Stimulated activated naive B cell treated with anti-CD40 and anti-IgM and Interleukin-4, amounts not matched to agents 10 μg/mL and 1 μg/mL and 100 μg/mL, for 72 hours (primary cell): Measurements from ENCODE around the gene PRIMPOL.

Source experiments
- ATAC-seq, 2 donors: fragments of 150-1000 bp; cut with Tn5 transposase; replicated peaks; 2 replicates each; pipeline ENCODE4 v1.10.0; 2021; ENCODE audit warnings: moderate library complexity in 1 of 2
- DNase-seq: peaks from one replicate; pipeline ENCODE4 v3.0.0; 2021
- H3K27ac Mint-ChIP-seq: one replicate; pipeline ENCODE4 v1.8.0; 2022; ENCODE audit warnings: mild to moderate bottlenecking, mixed read lengths
- H3K27me3 Mint-ChIP-seq, 2 donors: one replicate each; pipeline ENCODE4 v1.8.0; 2022; ENCODE audit warnings: mixed read lengths in 2 of 2
- H3K36me3 Mint-ChIP-seq, 2 donors: one replicate each; pipeline ENCODE4 v1.8.0; 2022; ENCODE audit warnings: mixed read lengths in 2 of 2, mild to moderate bottlenecking in 1 of 2
- H3K4me1 Mint-ChIP-seq, 2 donors: one replicate each; pipeline ENCODE4 v1.8.0; 2022; ENCODE audit warnings: mixed read lengths in 2 of 2, mild to moderate bottlenecking in 1 of 2
- H3K4me3 Mint-ChIP-seq, 2 donors: one replicate each; pipeline ENCODE4 v1.8.0; 2022; ENCODE audit warnings: mild to moderate bottlenecking in 2 of 2, mixed read lengths in 2 of 2, moderate library complexity in 1 of 2
- H3K9me3 Mint-ChIP-seq, 2 donors: one replicate each; pipeline ENCODE4 v1.8.0; 2022; ENCODE audit warnings: mixed read lengths in 2 of 2, mild to moderate bottlenecking in 1 of 2

Gene PRIMPOL

DNA sequence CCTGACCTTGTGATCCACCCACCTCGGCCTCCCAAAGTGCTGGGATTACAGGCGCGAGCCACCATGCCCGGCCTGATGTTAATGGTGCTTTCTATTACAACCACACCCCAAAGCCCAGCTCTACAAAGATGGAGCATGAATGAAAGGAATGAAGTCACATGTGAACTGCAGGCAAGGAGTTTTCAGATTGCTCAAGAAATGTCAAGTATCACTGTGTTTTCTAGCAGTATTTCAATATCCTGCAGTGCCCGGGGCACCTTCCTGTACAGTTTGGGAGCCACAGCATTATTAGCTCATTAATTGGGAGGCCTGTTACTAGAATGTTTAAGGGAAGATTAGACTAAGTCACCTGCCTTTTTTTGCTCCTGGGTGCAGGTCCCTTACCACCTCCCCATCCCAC lies 40.1 kb downstream of the PRIMPOL start:
- Mint-ChIP-seq H3K27me3 (no peaks in the 10 kb centered on the region), H3K9me3 (no peaks in the 10 kb centered on the region), H3K36me3 (peaks cover 14 to 22% of the 10 kb centered on the region in 2 donors), H3K4me1 (peaks cover 0 to 3% of the 10 kb centered on the region in 2 donors), H3K4me3 (no peak overlapping the region), H3K27ac (no peak overlapping the region)
- no peak for DNase-seq
- no peak for ATAC-seq

DNA sequence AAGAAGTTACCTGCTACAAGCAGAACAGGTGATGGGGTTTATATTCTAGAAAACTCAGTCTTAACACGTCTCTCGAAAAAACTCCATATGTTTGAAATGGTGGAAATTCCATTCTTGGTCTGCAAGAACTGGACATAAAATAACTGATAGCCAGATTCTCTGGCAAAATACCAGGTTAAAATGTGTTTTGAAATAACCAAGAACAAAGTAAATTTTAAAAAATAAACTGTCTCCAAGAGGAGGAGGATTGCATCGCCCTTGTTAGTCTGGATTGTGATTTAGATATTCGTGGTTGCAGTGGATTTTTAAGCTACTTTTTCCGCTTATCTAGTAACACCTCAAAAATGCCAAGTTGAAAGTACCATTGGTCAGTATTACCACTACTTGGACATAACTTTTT lies 43.5 kb downstream of the PRIMPOL start:
- Mint-ChIP-seq H3K4me3 (no peak overlapping the region), H3K27me3 (no peaks in the 10 kb centered on the region), H3K27ac (no peak overlapping the region), H3K36me3 (peaks cover 11 to 20% of the 10 kb centered on the region in 2 donors), H3K4me1 (no peaks in the 10 kb centered on the region), H3K9me3 (no peaks in the 10 kb centered on the region)
- DNase-seq: no peak
- ATAC-seq: no peak

DNA sequence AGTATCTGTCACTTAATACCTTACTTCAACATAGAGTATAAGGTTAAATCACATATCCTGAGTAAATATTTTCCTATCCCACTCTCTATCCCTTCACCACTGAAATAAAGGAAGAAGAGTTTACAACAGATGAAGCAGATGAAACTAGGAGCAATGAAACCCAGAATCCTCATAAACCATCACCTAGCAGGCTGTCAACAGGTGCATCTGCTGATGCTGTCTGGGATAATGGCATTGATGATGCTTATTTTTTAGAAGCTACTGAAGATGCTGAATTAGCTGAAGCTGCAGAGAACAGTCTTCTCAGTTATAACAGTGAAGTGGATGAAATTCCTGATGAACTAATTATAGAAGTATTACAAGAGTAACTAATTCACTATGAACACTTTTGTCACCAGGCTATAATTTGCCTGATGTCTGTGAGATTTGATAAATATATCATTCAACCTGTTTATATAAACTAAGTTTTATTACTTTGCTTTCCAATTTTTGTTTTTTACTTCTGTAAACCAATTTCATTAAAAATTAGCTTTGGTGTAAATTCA lies 44.9 kb downstream of the PRIMPOL start:
- ATAC-seq: no peak
- no peak overlapping the region for H3K4me3 Mint-ChIP-seq
- H3K27ac Mint-ChIP-seq: no peak overlapping the region
- H3K4me1 Mint-ChIP-seq: no peaks in the 10 kb centered on the region
- H3K36me3 Mint-ChIP-seq: peaks cover 11 to 20% of the 10 kb centered on the region in 2 donors
- H3K9me3 Mint-ChIP-seq: no peaks in the 10 kb centered on the region
- DNase-seq: no peak
- H3K27me3 Mint-ChIP-seq: no peaks in the 10 kb centered on the region

DNA sequence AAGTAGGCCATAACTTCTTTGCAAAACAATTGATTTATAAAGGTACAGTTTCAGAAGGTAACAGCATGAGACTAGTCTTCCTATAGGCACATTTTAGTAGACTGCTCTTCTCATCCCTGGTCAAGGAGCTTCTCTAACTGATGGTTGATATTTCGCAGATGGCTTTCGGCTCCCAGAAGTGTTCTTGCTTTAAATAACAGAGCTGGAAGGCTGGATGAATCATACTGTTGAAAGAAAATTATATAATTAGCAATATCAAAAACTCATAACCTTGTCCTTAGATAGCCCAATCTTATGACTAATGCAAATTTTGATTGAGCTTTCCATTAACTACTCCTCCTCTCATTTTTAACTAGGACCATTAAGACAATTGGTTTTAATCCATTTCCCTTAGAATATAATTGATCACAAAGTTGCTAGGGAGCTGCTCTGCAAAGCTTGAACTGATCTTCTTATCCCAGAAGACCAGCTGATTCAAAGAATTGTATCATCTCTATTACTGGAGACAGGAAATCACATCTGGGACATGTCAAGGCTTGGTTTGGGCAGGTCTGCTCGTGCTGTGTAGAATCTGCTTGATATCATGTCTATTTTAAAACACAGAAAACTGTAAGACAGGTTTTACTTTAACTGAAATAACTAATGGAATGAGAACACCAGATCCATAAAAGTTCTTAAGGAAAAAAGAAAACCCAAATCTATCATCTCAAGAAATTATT lies 45.8 kb downstream of the PRIMPOL start:
- no peak for ATAC-seq

DNA sequence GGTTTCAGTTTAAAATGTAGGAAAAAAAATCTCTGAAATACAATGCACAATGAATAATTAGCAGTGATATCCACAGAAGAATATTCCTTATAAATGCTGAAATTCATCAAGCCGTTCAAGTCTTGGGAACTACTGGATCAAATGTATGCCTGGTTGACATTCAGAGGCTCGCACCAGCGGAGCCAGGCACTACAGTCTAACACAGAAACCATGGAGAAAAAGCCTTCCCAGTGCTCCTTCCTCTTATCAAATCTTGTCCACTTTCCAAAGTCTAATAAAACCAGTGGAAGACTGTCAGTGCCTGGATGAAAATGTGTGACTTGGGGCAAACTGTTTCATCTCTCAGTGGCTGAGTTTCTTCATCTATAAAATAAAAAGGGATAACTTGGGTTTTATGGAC lies 48.4 kb downstream of the PRIMPOL start:
- Mint-ChIP-seq H3K36me3 (peaks cover 21 to 22% of the 10 kb centered on the region in 2 donors), H3K4me1 (no peaks in the 10 kb centered on the region), H3K9me3 (no peaks in the 10 kb centered on the region), H3K27me3 (no peaks in the 10 kb centered on the region), H3K27ac (no peak overlapping the region), H3K4me3 (no peak overlapping the region)
- DNase-seq: no peak
- no peak for ATAC-seq

More for the DNA sequence above, 45.8 kb downstream of the PRIMPOL start:
- Mint-ChIP-seq H3K9me3 (no peaks in the 10 kb centered on the region), H3K27me3 (no peaks in the 10 kb centered on the region), H3K4me1 (no peaks in the 10 kb centered on the region), H3K36me3 (peaks cover 13 to 20% of the 10 kb centered on the region in 2 donors), H3K4me3 (no peak overlapping the region), H3K27ac (no peak overlapping the region)
- DNase-seq: no peak

DNA sequence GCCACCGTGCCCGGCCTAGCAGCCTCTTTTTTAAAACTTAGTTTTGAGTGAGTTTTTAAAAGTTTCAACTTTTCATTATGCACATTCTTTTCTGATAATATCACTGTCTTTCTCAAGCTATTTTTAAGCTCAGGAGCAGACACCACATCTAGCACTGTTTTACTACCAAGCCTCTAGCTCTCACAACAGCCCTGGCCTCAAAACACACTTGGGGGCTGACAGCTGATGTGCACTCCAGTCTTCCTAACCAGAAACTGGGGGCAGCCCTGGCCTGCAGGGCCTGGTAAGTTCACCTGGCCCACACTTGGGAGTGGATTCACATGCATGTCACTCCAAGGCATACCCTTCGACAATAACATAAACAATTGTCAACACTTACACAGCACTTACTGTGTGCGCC lies 50.4 kb downstream of the PRIMPOL start:
- ATAC-seq: no peak
- Mint-ChIP-seq H3K27ac (peak overlapping the region; percentile 9), H3K27me3 (no peaks in the 10 kb centered on the region), H3K4me1 (no peaks in the 10 kb centered on the region), H3K9me3 (no peaks in the 10 kb centered on the region), H3K36me3 (peaks cover 21 to 24% of the 10 kb centered on the region in 2 donors), H3K4me3 (no peak overlapping the region)
- no peak for DNase-seq

DNA sequence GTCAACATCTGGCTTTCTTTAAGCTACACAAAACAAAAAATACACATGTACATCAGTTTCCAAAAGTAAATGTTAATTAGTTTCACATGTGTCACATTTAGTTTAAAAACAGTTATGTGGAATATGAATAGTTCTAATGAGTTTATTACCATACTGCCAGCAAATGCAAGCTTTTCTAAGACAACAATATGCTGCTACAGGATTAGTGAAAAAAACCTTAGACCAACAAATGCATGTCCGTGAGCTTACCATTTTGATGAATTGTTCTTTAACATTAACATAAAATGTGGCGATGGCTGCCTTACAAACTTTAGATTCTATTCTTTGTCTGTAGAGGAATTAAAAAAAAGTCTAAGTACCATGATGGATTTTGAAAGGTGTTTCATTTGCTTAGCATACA lies 52.6 kb downstream of the PRIMPOL start:
- Mint-ChIP-seq H3K9me3 (no peaks in the 10 kb centered on the region), H3K27ac (no peak overlapping the region), H3K36me3 (peaks cover 27 to 35% of the 10 kb centered on the region in 2 donors), H3K27me3 (no peaks in the 10 kb centered on the region), H3K4me1 (no peaks in the 10 kb centered on the region), H3K4me3 (no peak overlapping the region)
- ATAC-seq (no peak), DNase-seq (no peak)

DNA sequence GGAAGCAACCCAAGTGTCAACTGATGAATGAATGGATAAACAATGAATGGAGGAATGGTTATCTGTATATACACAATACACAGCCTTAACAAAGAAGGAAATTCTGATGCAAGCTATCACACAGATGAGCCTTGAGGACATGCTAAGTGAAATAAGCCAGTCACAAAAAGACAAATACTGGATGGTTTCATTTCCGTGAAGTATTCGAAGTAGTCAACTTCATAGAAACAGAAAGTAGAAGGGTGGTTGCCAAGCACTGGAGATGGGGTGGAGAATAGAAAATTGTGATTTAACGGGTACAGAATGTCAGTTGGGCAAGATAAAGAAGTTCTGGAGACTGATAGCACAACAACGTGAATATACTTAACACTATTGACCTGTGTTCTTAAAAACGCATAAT lies 56.2 kb downstream of the PRIMPOL start:
- H3K9me3 Mint-ChIP-seq: no peaks in the 10 kb centered on the region
- DNase-seq (no peak), ATAC-seq (no peak)
- no peaks in the 10 kb centered on the region for H3K4me1 Mint-ChIP-seq
- no peaks in the 10 kb centered on the region for H3K27me3 Mint-ChIP-seq
- peaks cover 34 to 44% of the 10 kb centered on the region in 2 donors for H3K36me3 Mint-ChIP-seq
- no peak overlapping the region for H3K4me3 Mint-ChIP-seq
- H3K27ac Mint-ChIP-seq: no peak overlapping the region

DNA sequence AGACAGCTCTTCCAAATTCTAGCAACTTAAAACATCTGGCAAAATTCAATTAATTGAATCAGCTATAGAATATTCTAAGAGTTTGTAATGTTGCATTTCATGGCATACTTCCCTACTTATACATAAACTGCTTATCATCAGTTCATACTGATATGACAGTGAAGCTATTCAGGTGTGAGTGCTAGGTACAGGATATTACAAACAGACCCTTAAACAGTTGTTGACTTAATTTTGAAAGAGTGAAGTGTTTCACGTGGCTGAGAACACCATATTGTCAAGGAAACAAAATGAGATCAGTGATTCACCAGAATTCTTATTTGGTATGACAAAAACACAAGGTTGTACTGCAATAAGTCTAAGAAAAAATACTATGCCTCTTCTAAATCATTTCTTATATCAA lies 56.9 kb downstream of the PRIMPOL start:
- Mint-ChIP-seq H3K9me3 (no peaks in the 10 kb centered on the region), H3K4me3 (no peak overlapping the region), H3K36me3 (peaks cover 31 to 44% of the 10 kb centered on the region in 2 donors), H3K27me3 (no peaks in the 10 kb centered on the region), H3K4me1 (no peaks in the 10 kb centered on the region), H3K27ac (no peak overlapping the region)
- ATAC-seq: no peak
- no peak for DNase-seq

DNA sequence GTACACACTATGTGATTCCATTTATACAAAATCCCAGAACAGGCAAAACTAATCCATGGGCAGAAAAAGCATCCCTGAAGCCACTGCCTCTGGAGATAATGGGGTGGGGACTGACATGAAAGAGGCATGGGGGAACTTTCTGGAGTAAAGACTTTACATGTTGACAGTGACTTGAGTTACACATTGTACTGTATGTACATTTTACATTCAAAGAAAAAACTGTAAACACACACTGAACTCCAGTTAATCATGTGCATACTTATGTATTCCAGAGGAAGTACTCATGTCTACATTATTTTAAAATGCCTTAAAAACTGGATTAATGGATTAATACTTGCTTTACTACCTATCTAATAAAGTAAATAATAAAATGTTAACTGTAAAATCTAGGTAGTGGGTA lies 62.8 kb downstream of the PRIMPOL start:
- H3K4me3 Mint-ChIP-seq: no peak overlapping the region
- H3K27ac Mint-ChIP-seq: no peak overlapping the region
- DNase-seq: no peak
- H3K36me3 Mint-ChIP-seq: peaks cover 24 to 39% of the 10 kb centered on the region in 2 donors
- ATAC-seq: no peak
- no peaks in the 10 kb centered on the region for H3K9me3 Mint-ChIP-seq
- peaks cover 4 to 16% of the 10 kb centered on the region in 2 donors for H3K4me1 Mint-ChIP-seq
- H3K27me3 Mint-ChIP-seq: no peaks in the 10 kb centered on the region

DNA sequence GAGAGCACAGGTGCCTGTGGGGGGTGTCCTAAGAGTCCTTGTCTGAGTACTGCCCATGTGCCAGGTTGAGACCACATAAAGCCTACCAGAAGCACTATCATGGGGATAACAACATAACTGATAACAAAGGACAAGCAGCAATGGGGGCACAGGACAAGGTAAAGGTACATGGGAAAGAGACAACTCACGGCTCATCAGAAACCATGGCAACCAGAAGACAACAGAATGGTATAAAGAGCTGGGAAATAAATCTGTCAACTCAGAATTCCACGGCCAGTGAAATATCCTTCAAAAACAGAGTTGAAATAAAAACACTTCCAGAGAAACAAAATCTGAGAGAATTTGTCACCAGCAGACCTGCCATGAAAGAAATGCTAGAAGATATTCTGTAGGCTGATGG lies 64.3 kb downstream of the PRIMPOL start:
- no peak for ATAC-seq
- Mint-ChIP-seq H3K27me3 (no peaks in the 10 kb centered on the region), H3K4me1 (peaks cover 4 to 21% of the 10 kb centered on the region in 2 donors), H3K4me3 (no peak overlapping the region), H3K27ac (no peak overlapping the region), H3K36me3 (peaks cover 28 to 44% of the 10 kb centered on the region in 2 donors), H3K9me3 (no peaks in the 10 kb centered on the region)
- DNase-seq: no peak

DNA sequence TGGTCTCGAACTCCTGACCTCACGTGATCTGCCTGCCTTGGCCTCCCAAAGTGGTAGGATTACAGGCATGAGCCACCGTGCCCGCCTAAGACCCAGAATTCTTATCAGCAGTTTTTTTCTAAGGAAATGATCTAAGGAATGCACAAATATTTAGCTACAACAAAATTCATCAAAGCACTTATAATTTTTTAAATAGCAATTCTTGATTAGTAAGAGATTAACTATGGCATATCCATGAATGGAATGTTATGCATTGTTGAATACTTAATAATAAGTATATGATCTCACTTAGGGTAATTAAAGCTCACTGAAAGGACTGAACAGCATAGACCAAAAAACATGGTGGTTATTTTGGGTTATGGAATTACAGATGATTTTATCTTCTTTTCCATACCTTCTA lies 66.0 kb downstream of the PRIMPOL start:
- Mint-ChIP-seq H3K4me3 (no peak overlapping the region), H3K36me3 (peaks cover 39 to 54% of the 10 kb centered on the region in 2 donors)

DNA sequence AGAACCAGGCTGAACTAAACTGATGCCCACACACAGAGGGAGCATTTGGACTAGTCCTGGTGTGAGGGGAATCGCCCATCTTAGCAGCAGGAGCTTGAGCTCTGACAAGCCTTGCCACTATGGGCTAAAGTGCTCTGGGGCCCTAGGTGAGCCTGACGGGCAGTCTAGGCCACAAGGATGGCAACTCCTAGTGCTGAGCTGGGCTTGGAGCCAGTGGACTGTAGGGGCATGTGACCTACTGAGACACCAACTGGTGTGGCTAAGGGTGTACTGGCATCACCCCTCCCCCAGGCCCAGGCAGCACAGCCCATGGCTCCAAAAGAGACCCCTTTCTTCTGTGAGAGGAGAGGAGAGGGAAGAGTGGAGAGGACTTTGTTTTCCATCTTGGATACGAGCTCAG lies 69.9 kb downstream of the PRIMPOL start:
- H3K27me3 Mint-ChIP-seq: no peaks in the 10 kb centered on the region
- H3K27ac Mint-ChIP-seq: no peak overlapping the region
- no peak for DNase-seq
- H3K4me3 Mint-ChIP-seq: no peak overlapping the region
- peaks cover 58 to 74% of the 10 kb centered on the region in 2 donors for H3K36me3 Mint-ChIP-seq
- H3K4me1 Mint-ChIP-seq: peaks cover 4 to 12% of the 10 kb centered on the region in 2 donors
- no peak for ATAC-seq
- H3K9me3 Mint-ChIP-seq: peaks cover 19 to 20% of the 10 kb centered on the region in 2 donors

More for the DNA sequence above, 66.0 kb downstream of the PRIMPOL start:
- Mint-ChIP-seq H3K27me3 (no peaks in the 10 kb centered on the region), H3K9me3 (peaks cover 6% of the 10 kb centered on the region in 2 donors), H3K4me1 (peaks cover 4 to 21% of the 10 kb centered on the region in 2 donors), H3K27ac (no peak overlapping the region)
- DNase-seq (no peak), ATAC-seq (no peak)

DNA sequence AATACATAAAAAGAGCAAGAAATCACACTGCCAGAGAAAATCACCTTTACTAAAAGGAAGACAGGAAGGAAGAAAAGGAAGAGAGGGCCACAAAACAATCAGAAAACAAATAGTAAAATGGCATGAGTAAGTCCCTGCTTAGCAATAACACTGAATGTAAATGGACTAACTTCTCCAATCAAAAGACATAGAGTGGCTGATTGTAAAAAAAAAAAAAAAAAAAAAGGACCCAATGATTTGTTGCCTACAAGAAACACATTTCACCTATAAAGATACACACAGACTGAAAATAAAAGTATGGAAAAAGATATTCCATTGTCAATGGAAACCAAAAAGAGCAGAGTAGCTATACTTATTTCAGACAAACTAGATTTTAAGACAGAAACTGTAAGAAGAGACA lies 71.7 kb downstream of the PRIMPOL start:
- no peak for DNase-seq
- no peak overlapping the region for H3K27ac Mint-ChIP-seq
- H3K9me3 Mint-ChIP-seq: peaks cover 19 to 20% of the 10 kb centered on the region in 2 donors
- H3K36me3 Mint-ChIP-seq: peaks cover 57 to 74% of the 10 kb centered on the region in 2 donors
- no peak overlapping the region for H3K4me3 Mint-ChIP-seq
- peaks cover 7 to 20% of the 10 kb centered on the region in 2 donors for H3K4me1 Mint-ChIP-seq
- H3K27me3 Mint-ChIP-seq: no peaks in the 10 kb centered on the region
- no peak for ATAC-seq

DNA sequence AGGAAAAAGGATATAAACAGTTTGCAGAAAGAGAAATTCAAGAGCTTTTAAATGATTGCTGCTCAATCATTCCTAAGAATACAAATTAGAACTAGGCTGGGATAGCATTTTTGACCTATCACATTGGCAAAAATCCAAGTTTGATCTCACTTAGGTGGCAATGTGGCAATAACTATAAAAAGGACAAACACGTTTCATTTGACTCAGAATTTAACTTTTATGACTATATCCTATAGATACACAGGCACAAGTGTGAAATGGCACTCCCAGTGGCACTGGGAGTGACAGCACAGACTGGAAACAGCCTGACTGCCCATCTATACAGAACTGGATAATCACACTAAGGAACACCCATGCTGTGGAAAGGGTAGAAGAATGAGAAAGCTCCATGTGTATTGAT lies 73.3 kb downstream of the PRIMPOL start:
- Mint-ChIP-seq H3K27ac (no peak overlapping the region), H3K27me3 (no peaks in the 10 kb centered on the region), H3K9me3 (peaks cover 19 to 20% of the 10 kb centered on the region in 2 donors), H3K36me3 (peaks cover 64 to 77% of the 10 kb centered on the region in 2 donors), H3K4me3 (no peak overlapping the region), H3K4me1 (peaks cover 8 to 21% of the 10 kb centered on the region in 2 donors)
- no peak for DNase-seq
- ATAC-seq: no peak
